C1 segment of cervical spinal cord (tissue), 14 donors: ENCODE results near the gene HAUS7.

Experiments used
- DNase-seq, 14 donors: peaks; one replicate each; lab custom pipeline; 2025; lab: John Stamatoyannopoulos, UW

The HAUS7 gene

DNA sequence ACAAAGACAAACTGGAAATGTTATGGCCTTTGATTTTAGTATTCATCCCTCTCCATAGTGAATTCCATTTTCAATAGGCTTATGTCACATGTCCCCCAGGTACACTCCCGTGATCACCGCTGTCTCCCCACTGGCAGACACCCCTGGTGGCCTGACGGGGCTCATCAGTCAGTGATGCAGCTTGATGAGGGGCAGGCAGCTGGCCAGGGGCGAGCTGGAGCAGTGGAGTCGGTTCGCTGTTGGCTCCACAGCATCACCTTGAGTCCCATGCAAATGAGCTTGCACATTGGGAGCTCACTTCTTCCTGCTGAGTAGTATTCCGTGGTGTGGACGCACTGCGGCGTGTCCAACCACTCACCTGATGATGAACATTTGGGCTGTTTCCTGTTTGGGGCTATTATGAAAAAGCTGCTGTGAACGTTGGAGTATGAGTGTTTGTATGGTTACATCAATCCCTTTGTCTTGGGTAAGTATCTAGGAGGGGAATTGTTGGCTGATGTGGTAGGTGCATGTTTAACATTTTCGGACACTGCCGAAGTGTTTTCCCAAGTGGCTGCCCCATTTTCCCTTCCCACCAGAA is 29.7 kb downstream of the HAUS7 start:
- no peak for DNase-seq

- no peak for DNase-seq
These were observed 30.4 kb downstream of the HAUS7 start for GRCh38 chrX:153439977-153440376.

GRCh38 chrX:153438532-153438931 is 31.8 kb downstream of the HAUS7 start:
- no peak for DNase-seq

DNA sequence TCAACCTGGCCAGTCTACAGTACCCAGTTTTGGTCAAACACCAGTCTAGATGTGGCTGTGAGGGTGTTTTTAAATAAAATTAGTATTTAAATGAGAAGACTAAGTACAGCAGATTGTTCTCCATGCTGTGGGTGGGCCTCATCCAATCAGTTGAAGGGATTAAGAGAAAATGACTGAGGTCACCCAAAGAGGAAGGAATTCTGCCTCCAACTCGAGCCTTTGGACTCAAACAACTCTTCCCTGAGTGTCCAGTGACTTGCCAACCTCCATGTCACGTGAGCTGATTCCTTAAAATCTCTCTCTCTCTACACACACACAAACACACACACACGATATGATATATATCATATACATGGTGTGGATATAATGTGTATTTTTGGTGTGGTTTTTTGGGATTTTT is 34.5 kb downstream of the HAUS7 start:
- no peak for DNase-seq

DNA sequence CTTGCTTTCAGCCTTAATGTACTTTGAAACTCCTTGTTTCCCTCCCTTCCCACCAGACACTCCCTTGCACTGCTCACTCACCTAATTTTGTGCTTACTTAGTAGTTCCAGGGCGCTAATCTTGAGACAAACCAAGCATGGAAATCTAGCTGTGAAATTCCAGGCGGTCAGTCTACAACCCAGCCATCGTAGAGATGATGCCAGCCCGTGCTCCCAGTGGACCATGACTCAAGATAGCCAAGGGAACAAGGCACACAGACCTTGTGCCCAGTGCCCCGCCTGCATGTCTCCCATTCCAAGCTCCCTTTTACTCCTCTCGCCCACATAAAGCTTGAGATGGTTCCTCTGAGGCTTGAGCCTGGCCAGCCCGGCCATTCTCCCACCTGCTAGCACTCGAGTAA is 35.6 kb downstream of the HAUS7 start:
- no peak for DNase-seq

DNA sequence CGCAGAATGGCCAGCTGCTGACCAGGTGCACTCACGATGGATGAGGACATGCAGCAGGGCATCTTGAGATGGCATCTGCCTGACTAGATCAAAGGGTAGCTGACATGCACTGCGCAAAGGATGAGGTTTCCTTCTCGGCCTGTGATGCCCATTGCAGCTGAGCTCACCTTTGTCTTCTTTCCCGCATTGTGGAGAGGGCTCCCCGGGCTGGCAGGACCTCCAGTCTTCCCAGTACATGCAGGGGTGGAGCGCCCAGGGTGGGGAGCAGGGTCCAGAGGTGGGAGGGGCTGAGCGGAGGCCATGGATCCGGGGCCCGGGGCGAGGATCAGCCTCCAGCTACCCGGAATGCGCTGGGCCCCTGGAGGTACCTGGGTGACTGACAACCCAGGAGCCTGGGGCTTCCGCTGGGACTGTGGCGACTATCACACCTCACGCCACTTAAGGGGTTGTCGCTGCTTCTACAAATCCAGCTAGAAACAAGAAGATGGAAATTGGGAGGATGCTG is 36.5 kb downstream of the HAUS7 start:
- no peak for DNase-seq

GRCh38 chrX:153433161-153433680 is 37.2 kb downstream of the HAUS7 start:
- no peak for DNase-seq

DNA sequence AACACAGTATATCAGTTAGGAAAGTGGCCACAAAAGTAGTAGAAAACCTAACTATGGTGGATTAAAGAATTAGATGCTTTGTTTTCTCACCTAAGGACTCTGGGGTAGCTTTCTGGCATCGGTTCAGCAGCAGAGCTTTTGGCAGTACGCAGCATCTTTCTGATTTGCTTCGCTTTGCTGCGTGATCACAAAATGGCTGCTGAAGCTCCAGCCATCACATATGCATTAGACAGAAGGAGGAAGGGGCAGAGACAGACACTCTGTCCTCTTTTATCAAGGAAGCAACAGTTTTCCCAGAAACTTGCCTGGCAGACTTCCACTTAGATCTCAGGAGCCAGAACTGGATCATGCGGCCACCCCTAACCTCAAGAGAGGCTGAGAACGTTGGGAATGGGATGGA is 39.6 kb downstream of the HAUS7 start:
- no peak for DNase-seq

DNA sequence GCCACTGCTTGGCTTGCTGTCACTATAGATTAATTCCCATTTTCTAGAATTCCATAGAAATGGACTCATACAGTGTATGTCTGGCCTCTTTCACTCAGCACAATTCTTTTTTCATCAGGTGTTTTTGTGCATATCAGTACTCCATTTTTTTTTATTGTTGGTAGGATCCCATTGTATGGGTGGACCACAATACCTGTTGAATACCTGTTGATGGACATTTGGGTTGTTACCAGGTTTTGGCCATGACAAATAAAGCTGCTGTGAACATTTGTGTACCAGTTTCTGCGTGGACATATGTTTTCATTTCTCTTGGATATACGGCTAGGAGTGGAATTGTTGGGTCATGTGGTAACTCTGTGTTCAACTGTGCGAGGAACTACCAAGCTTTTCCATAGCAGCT is 44.2 kb downstream of the HAUS7 start:
- DNase-seq = no peak

DNA sequence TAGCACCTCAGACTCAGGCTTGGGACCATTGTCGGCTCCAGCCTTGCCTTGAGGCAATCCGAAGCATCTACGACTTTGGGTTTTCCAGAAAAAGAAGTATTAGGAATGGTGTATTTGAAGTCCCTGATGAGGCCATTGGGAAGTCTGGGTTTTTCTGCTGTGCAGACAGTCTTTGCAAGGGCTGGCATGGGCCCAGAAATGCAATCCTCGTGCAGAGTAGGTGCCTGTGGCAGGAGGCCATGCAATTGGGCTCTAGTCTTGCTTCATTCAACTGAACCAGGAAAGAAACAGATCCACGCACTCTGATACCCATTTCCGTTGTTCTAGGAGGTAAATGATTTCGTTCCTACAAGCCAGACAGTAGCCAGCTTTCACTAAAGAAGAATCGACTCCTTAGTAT is 46.7 kb downstream of the HAUS7 start:
- DNase-seq = no peak

- DNase-seq = no peak
These were observed 48.5 kb downstream of the HAUS7 start for GRCh38 chrX:153421856-153422255.

DNA sequence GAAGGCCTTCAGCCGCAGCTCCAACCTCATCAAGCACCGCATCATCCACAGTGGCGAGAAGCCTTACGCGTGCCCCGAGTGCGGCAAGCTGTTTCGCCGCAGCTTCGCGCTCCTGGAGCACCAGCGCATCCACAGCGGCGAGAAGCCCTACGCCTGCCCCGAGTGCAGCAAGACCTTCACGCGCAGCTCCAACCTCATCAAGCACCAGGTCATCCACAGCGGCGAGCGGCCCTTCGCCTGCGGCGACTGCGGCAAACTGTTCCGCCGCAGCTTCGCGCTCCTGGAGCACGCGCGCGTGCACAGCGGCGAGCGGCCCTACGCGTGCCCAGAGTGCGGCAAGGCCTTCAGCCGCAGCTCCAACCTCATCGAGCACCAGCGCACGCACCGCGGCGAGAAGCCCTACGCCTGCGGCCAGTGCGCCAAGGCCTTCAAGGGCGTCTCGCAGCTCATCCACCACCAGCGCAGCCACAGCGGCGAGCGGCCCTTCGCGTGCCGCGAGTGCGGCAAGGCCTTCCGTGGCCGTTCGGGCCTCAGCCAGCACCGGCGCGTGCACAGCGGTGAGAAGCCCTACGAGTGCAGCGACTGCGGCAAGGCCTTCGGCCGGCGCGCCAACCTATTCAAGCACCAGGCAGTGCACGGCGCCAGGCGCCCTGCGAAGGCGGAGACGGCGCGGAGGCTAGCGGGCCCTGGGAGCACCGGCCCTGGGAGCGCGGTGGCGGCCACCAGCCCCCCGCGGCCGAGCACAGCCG is 49.4 kb downstream of the HAUS7 start:
- no peak for DNase-seq

DNA sequence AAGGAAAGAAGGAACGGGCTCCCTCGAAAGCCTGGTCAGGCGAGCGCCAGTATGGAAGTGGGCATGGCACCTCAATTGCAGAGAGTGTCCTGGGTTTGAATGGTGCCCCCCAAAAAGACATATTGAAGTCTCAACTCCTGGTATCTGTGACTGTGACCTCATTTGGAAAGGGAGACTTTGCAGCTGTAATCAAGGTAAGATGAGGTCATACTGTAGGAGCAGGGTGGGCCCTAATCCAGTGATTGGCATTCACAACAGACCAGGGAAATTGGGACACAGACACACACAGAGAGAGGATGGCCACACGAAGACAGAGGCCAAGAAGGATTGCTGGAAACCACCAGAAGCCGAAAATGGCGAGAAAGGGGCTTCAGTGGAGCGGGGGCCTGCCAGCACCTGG is 52.7 kb downstream of the HAUS7 start:
- DNase-seq = no peak

- DNase-seq = no peak
These were observed 53.5 kb downstream of the HAUS7 start for GRCh38 chrX:153416781-153417450.

- DNase-seq = no peak
These were observed 55.4 kb downstream of the HAUS7 start for GRCh38 chrX:153414856-153415510.

GRCh38 chrX:153413731-153414130 is 56.6 kb downstream of the HAUS7 start:
- DNase-seq = no peak

GRCh38 chrX:153412746-153413720 is 57.3 kb downstream of the HAUS7 start:
- DNase-seq = no peak

- DNase-seq = peak in 1 of 14 donors; percentile 23
These were observed 58.3 kb downstream of the HAUS7 start for GRCh38 chrX:153411988-153412574.

- peak in 2 of 14 donors; percentile 2 to 29 for DNase-seq
These were observed 59.0 kb downstream of the HAUS7 start, which contains the start of gene ZFP92 for GRCh38 chrX:153411255-153411987. Gene ZFP92, plus strand, starts transcription at chrX:153411472. Its CDS starts 6,851 bp downstream, at chrX:153418323.

- no peak for DNase-seq
These were observed 59.5 kb downstream of the HAUS7 start for GRCh38 chrX:153410888-153411254.
